ENCODE measurements around the gene USP40.

DNA sequence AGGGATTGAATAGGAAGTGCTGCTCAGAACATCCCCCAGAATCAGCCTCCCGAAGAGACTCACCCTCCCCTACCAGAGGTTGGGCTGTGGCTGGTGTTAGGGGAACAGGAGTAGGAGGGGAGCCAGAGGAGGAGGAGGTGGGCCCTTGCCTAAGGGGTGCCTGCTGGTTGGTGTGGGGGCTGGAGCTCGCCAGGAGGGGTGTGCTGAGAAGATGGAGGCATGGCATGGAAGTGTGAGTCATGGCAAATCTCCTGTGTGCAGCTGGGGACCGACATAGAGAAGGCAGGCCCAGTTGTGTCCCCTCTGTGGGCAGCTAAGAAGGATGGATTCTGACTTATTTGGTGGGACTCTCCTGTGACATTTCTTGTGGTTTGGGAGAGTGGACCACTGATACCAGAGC is 138.6 kb downstream of the USP40 start:
- TF ChIP-seq, protein P1, sequence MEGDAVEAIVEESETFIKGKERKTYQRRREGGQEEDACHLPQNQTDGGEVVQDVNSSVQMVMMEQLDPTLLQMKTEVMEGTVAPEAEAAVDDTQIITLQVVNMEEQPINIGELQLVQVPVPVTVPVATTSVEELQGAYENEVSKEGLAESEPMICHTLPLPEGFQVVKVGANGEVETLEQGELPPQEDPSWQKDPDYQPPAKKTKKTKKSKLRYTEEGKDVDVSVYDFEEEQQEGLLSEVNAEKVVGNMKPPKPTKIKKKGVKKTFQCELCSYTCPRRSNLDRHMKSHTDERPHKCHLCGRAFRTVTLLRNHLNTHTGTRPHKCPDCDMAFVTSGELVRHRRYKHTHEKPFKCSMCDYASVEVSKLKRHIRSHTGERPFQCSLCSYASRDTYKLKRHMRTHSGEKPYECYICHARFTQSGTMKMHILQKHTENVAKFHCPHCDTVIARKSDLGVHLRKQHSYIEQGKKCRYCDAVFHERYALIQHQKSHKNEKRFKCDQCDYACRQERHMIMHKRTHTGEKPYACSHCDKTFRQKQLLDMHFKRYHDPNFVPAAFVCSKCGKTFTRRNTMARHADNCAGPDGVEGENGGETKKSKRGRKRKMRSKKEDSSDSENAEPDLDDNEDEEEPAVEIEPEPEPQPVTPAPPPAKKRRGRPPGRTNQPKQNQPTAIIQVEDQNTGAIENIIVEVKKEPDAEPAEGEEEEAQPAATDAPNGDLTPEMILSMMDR (IDR thresholded peaks at IDR 0.05), result no peak
- TF ChIP-seq POLR2A (IDR thresholded peaks at IDR 0.05; ENCODE audit: low read depth) (no peak), EP300 (IDR thresholded peaks at IDR 0.05) (no peak), POLR2AphosphoS5 (IDR thresholded peaks at IDR 0.05) (no peak)

All from esophagus muscularis mucosa (tissue), 4 donors.